Bronchial epithelial cell (primary cell): ENCODE data around the gene CCT7. TPM values are rescaled to one million over a fixed set of nuclear protein-coding genes. Genes with fewer than 3 reads are reported as not detected.
A peak's percentile ranks its signal among the peaks of the same experiment; 100 is the strongest.
"Not testable (repeated sequence)": the region's sequence is repeated elsewhere in the genome, so short reads cannot be mapped to it uniquely, and the experiment has no call there.

Experiments
- DNase-seq: peaks from one replicate; pipeline ENCODE4 v3.0.0-alpha.2; 2010; ENCODE audit warnings: low read depth
- FAIRE-seq: peaks from 2 replicates; lab custom pipeline; 2011; peaks lifted over from hg19 to GRCh38; lab: Jason Lieb, UNC
- H3K27me3 ChIP-seq: 2 replicates; pipeline ENCODE4 v1.5.1; 2011; ENCODE audit warnings: low read length; ENCODE audit not compliant: control insufficient read depth, insufficient read depth
- H3K36me3 ChIP-seq: 2 replicates; pipeline ENCODE4 v1.5.1; 2011; ENCODE audit warnings: low read length; ENCODE audit not compliant: control insufficient read depth, insufficient read depth
- H3K4me3 ChIP-seq: 2 replicates; pipeline ENCODE4 v1.5.1; 2011; ENCODE audit warnings: mild to moderate bottlenecking, low read depth, low read length, control low read depth
- total RNA-seq: library from RNA; depleted of rRNA; stranded (reverse); fragments of >200 nt; gene quantifications from 2 replicates; pipeline ENCODE4 v1.2.1, GENCODE V29; 2014
- TF ChIP-seq, protein P1 (sequence below): IDR thresholded peaks from 2 replicates; pipeline ENCODE4 v1.5.1; 2011; ENCODE audit warnings: mild to moderate bottlenecking, moderate library complexity, low read length, control low read depth, inconsistent platforms; ENCODE audit not compliant: insufficient read depth, severe bottlenecking

CCT7 gene
- total RNA-seq, 1 donor from 2014 or later = 362 TPM

GRCh38 chr2:73262108-73262651, 28.1 kb downstream of the CCT7 start:
- DNase-seq = no peak
- FAIRE-seq = peak; percentile 50
- TF ChIP-seq, protein P1, sequence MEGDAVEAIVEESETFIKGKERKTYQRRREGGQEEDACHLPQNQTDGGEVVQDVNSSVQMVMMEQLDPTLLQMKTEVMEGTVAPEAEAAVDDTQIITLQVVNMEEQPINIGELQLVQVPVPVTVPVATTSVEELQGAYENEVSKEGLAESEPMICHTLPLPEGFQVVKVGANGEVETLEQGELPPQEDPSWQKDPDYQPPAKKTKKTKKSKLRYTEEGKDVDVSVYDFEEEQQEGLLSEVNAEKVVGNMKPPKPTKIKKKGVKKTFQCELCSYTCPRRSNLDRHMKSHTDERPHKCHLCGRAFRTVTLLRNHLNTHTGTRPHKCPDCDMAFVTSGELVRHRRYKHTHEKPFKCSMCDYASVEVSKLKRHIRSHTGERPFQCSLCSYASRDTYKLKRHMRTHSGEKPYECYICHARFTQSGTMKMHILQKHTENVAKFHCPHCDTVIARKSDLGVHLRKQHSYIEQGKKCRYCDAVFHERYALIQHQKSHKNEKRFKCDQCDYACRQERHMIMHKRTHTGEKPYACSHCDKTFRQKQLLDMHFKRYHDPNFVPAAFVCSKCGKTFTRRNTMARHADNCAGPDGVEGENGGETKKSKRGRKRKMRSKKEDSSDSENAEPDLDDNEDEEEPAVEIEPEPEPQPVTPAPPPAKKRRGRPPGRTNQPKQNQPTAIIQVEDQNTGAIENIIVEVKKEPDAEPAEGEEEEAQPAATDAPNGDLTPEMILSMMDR = no peak
- Histone ChIP-seq H3K36me3 (no peaks in the 10 kb centered on the region), H3K27me3 (no peaks in the 10 kb centered on the region), H3K4me3 (no peak overlapping the region)

DNA sequence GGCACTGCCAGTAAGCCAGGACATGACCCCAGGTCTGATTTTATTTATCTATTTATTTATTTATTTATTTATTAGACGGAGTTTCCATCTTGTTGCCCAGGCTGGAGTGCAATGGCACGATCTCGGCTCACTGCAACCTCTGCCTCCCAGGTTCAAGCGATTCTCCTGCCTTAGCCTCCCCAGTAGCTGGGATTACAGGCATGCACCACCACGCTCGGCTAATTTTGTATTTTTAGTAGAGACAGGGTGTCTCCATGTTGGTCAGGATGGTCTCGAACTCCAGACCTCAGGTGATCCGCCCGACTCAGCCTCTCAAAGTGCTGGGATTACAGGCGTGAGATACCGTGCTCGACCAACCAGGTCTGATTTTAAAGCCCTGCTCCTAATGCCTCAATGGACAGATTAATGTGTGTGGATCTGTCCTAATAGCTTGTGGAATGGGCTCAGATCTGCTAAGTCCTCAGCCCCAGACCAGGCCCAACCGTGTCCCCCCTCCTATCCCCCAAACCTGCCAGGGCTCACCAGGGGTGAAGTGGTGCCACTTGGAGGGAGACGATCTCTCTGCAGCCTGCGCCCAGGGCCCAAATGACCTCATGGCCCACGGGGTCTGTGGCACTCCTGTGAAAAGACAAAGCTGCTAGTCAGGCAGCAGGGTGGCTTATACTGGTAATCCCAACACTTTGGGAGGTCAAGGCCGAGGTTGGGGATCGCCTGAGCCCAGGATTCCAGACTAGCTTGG, 28.8 kb downstream of the CCT7 start:
- not testable (repeated sequence) for DNase-seq, H3K4me3 ChIP-seq, H3K27me3 ChIP-seq, H3K36me3 ChIP-seq, FAIRE-seq

- Histone ChIP-seq H3K36me3 (no peaks in the 10 kb centered on the region), H3K4me3 (no peak overlapping the region), H3K27me3 (no peaks in the 10 kb centered on the region)
- FAIRE-seq (no peak), DNase-seq (no peak)
- TF ChIP-seq, protein P1 = no peak
Measured at GRCh38 chr2:73263540-73264331, 29.6 kb downstream of the CCT7 start.

DNA sequence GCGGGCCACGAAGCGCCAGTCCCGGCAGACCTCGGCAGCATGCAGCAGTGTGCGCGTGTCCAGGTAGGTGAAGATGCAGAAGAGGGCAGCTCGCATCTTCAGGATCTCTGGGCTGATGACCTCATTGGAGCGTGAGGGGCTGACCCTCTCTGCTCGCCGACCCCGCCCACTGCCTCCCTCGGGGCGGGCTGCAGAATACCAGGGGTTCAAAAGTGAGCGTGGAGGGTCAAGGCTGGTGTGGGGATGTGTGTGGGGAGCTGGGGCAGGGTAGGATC, 30.2 kb downstream of the CCT7 start:
- FAIRE-seq = no peak
- H3K36me3 ChIP-seq = no peaks in the 10 kb centered on the region
- TF ChIP-seq, protein P1 = no peak
- no peaks in the 10 kb centered on the region for H3K27me3 ChIP-seq
- DNase-seq = no peak
- H3K4me3 ChIP-seq = no peak overlapping the region

DNA sequence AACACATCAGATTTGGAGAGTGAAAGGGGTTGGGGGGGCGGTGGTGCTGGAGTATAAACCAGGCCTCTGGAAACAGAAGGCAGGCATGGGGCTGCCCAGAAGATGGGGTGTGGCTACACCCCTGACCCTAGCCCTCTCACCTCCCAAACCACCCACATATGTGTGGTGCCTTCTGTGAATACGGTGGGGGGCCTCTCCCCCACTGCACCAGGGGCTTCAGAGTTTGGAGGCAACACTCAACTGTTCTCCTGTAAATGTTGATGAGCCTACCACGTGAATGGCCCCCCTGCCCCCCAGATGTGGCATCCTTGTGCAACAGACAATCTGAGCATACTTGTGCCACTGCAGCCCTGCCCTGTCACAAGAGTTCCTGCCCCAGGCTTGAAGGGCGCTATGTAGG, 30.7 kb downstream of the CCT7 start:
- no peaks in the 10 kb centered on the region for H3K36me3 ChIP-seq
- FAIRE-seq = no peak
- no peak for DNase-seq

More for the DNA sequence above, 30.7 kb downstream of the CCT7 start:
- Histone ChIP-seq H3K4me3 (no peak overlapping the region), H3K27me3 (no peaks in the 10 kb centered on the region)
- TF ChIP-seq, protein P1 = no peak
